B cell (primary cell): ENCODE measurements around the gene RPLP1. TPM values are rescaled to one million over a fixed set of nuclear protein-coding genes. Genes with fewer than 3 reads are reported as not detected.

Source experiments
- ATAC-seq: fragments of 200-7000 bp; cut with Tn5 transposase; one replicate; pipeline ENCODE4 v1.10.0; 2021; ENCODE audit warnings: low read depth, mild to moderate bottlenecking, moderate number of reproducible peaks, moderate library complexity
- CTCF ChIA-PET: fragments of 350-600 bp; sonication (Branson Sonifier 250); formaldehyde crosslinking; loops from one replicate; lab custom pipeline; 2021; ENCODE audit warnings: antibody characterized with exemption, inconsistent platforms; lab: Charles Lee
- POLR2A ChIA-PET: fragments of 350-600 bp; sonication (Branson Sonifier 250); formaldehyde crosslinking; loops from one replicate; lab custom pipeline; 2021; ENCODE audit warnings: antibody characterized with exemption; lab: Charles Lee
- DNase-seq: peaks from one replicate; pipeline ENCODE4 v3.0.0; 2013
- H2AFZ ChIP-seq: 2 replicates; pipeline ENCODE4 v1.6.1; 2012; ENCODE audit warnings: mild to moderate bottlenecking, low read depth, low read length; ENCODE audit not compliant: insufficient read depth, poor library complexity, severe bottlenecking
- H3K27ac ChIP-seq, 2 donors: 1 replicate in 1 of 2; 2 replicates in 1 of 2; pipeline ENCODE4 v1.5.1; 2012 to 2013; ENCODE audit warnings: low read length in 2 of 2, mild to moderate bottlenecking in 2 of 2, moderate library complexity in 1 of 2
- H3K27me3 ChIP-seq, 4 experiments: fragments of 200-600 bp in 1 of 4; sonication (generic) in 1 of 4; replicated peaks in 1 of 4; 1 replicate in 2 of 4; 2 replicates in 2 of 4; pipeline versions ENCODE4 v1.6.1 to v1.7.0; 2013 to 2016; ENCODE audit warnings: low read length in 3 of 4, mild to moderate bottlenecking in 2 of 4, mixed read lengths in 1 of 4, moderate library complexity in 1 of 4; ENCODE audit not compliant: insufficient read depth in 4 of 4, control insufficient read depth in 3 of 4; ENCODE audit errors: control extremely low read depth in 1 of 4
- H3K36me3 ChIP-seq, 2 experiments: replicated peaks in 1 of 2; 1 replicate in 1 of 2; 2 replicates in 1 of 2; pipeline versions ENCODE4 v1.6.1 to v1.7.1; 2013; ENCODE audit warnings: low read length in 1 of 2; ENCODE audit not compliant: insufficient read depth in 2 of 2, control insufficient read depth in 1 of 2; ENCODE audit errors: control extremely low read depth in 1 of 2, extremely low read depth in 1 of 2
- H3K4me1 ChIP-seq, 2 donors: fragments of 200-600 bp in 1 of 2; sonication (generic) in 1 of 2; 1 replicate in 1 of 2; 2 replicates in 1 of 2; pipeline versions ENCODE4 v1.5.1 to v1.6.1; 2013 to 2017; ENCODE audit warnings: low read length in 2 of 2; ENCODE audit not compliant: control insufficient read depth in 2 of 2, insufficient read depth in 2 of 2
- H3K4me2 ChIP-seq: replicated peaks from 2 replicates; pipeline ENCODE3; 2012; ENCODE audit warnings: mild to moderate bottlenecking, low read depth, low read length; ENCODE audit not compliant: poor library complexity, severe bottlenecking
- H3K4me3 ChIP-seq, 5 experiments: fragments of 200-600 bp in 1 of 5; sonication (generic) in 1 of 5; 1 replicate in 3 of 5; 2 replicates in 2 of 5; pipeline versions ENCODE4 v1.5.1 to v1.7.0; 2011 to 2016; ENCODE audit warnings: low read length in 4 of 5, mild to moderate bottlenecking in 4 of 5, low read depth in 2 of 5, control low read depth in 1 of 5, moderate library complexity in 1 of 5; ENCODE audit not compliant: insufficient read depth in 1 of 5; ENCODE audit errors: control extremely low read depth in 1 of 5, extremely low read depth in 1 of 5
- H3K79me2 ChIP-seq: fragments of 200-600 bp; sonication (generic); one replicate; pipeline ENCODE4 v1.6.0; 2016; ENCODE audit warnings: low read length; ENCODE audit not compliant: control insufficient read depth, insufficient read depth
- H3K9ac ChIP-seq: fragments of 200-600 bp; sonication (generic); 2 replicates; pipeline ENCODE4 v1.6.1; 2017; ENCODE audit warnings: mild to moderate bottlenecking, low read length, moderate library complexity
- H3K9me3 ChIP-seq, 3 donors: one replicate each; pipeline versions ENCODE4 v1.6.1 to v1.7.1; 2013; ENCODE audit warnings: low read length in 2 of 3; ENCODE audit not compliant: control insufficient read depth in 2 of 3, insufficient read depth in 1 of 3; ENCODE audit errors: control extremely low read depth in 1 of 3
- H4K20me1 ChIP-seq: 2 replicates; pipeline ENCODE4 v1.6.0; 2012; ENCODE audit warnings: mild to moderate bottlenecking, low read length; ENCODE audit not compliant: insufficient read depth, control insufficient read depth, poor library complexity, severe bottlenecking
- H3K27ac Mint-ChIP-seq: one replicate; pipeline ENCODE4 v1.8.0; 2021; ENCODE audit warnings: mixed read lengths
- H3K27me3 Mint-ChIP-seq: one replicate; pipeline ENCODE4 v1.8.0; 2021; ENCODE audit warnings: mixed read lengths
- H3K4me1 Mint-ChIP-seq: one replicate; pipeline ENCODE4 v1.8.0; 2021; ENCODE audit warnings: mixed read lengths
- H3K4me3 Mint-ChIP-seq: one replicate; pipeline ENCODE4 v1.8.0; 2021; ENCODE audit warnings: mixed read lengths
- H3K9me3 Mint-ChIP-seq: one replicate; pipeline ENCODE4 v1.8.0; 2022; ENCODE audit warnings: mixed read lengths; ENCODE audit not compliant: insufficient read depth
- CTCF ChIP-seq: fragments of 200-600 bp; IDR thresholded peaks from one replicate; pipeline ENCODE4 v1.8.0; 2022; ENCODE audit warnings: antibody characterized with exemption, mild to moderate bottlenecking
- EZH2 ChIP-seq: IDR thresholded peaks from 2 replicates; pipeline ENCODE4 v1.6.1; 2012; ENCODE audit warnings: borderline replicate concordance, low read depth, mild to moderate bottlenecking, moderate library complexity, low read length; ENCODE audit not compliant: insufficient read depth, poor library complexity, severe bottlenecking
- WGBS: methylation state at CpG from one replicate; pipeline ENCODE4 v1.1.5; 2013; ENCODE audit warnings: missing lambda C conversion rate; ENCODE audit not compliant: insufficient coverage; 5-methylcytosine and 5-hydroxymethylcytosine counted together
- intact Hi-C: fragments of 100-400 bp; cut with micrococcal nuclease; formaldehyde crosslinking; loops from one replicate; pipeline ENCODE4 v1.10.0; 2022
- polyA plus RNA-seq: library from polyadenylated mRNA; depleted of rRNA; stranded (reverse); fragments of >200 nt; gene quantifications from 2 replicates; pipeline ENCODE4 v1.2.3, GENCODE V29; 2012
- total RNA-seq, 2 donors: library from RNA; stranded (reverse); fragments of 120-200 nt in 1 of 2; gene quantifications; 1 replicate in 1 of 2; 2 replicates in 1 of 2; pipeline versions ENCODE4 v1.2.3 to v1.2.4, GENCODE V29; 2013 to 2022

RPLP1 gene
- total and polyA plus RNA-seq, 2 donors (not counting 1 experiment from before 2014, with no cell fraction given), result 2,373 to 2,470 TPM

- no peaks in the 10 kb centered on the region for H4K20me1 ChIP-seq
- ChIA-PET CTCF (interaction anchor here (0.7 to 2.4 kb wide), 4 partner anchors 10 to 1250 kb away, joined by 3 to 13 read pairs (median 4); no protein-coding TSS in a partner anchor), POLR2A (no interaction called here)
- H3K9ac ChIP-seq, result no peak overlapping the region
- H3K27me3 ChIP-seq, result peaks cover 0 to 9% (median 3%) of the 10 kb centered on the region in 4 experiments
- H3K9me3 Mint-ChIP-seq, result no peaks in the 10 kb centered on the region
- H3K36me3 ChIP-seq, result no peaks in the 10 kb centered on the region
- no peak overlapping the region for H3K27ac Mint-ChIP-seq
- H3K79me2 ChIP-seq, result no peaks in the 10 kb centered on the region
- H3K9me3 ChIP-seq, result no peaks in the 10 kb centered on the region
- no peak overlapping the region for H3K27ac ChIP-seq
- H3K4me3 ChIP-seq, result no peak overlapping the region
- H2AFZ ChIP-seq, result no peak overlapping the region
- peaks cover 14% of the 10 kb centered on the region for H3K27me3 Mint-ChIP-seq
- no peak for TF ChIP-seq CTCF
- TF ChIP-seq EZH2, result no peak
- intact Hi-C loops, result loop anchor here (10.0 kb wide), 2 partner anchors 1112 to 1252 kb away; no protein-coding TSS in a partner anchor
- WGBS, result 78% methylated on average over 2 of the region's 6 CpGs
- H3K4me1 ChIP-seq, result no peaks in the 10 kb centered on the region
- no peak for DNase-seq
- peaks cover 2% of the 10 kb centered on the region for H3K4me1 Mint-ChIP-seq
- ATAC-seq, result no peak
- no peak overlapping the region for H3K4me2 ChIP-seq
- H3K4me3 Mint-ChIP-seq, result no peak overlapping the region
Observed at GRCh38 chr15:69472562-69472961, 19.9 kb downstream of the RPLP1 start.

- POLR2A ChIA-PET, result no interaction called here
Observed at GRCh38 chr15:69474291-69474690, 21.7 kb downstream of the RPLP1 start.

More at GRCh38 chr15:69474291-69474690, 21.7 kb downstream of the RPLP1 start:
- DNase-seq (no peak), ATAC-seq (no peak)
- peaks cover 0 to 4% of the 10 kb centered on the region in 2 donors for H3K4me1 ChIP-seq
- H3K4me3 Mint-ChIP-seq, result no peak overlapping the region
- H3K4me2 ChIP-seq, result no peak overlapping the region
- no peak overlapping the region for H3K9ac ChIP-seq
- no peak overlapping the region for H3K4me3 ChIP-seq
- no peaks in the 10 kb centered on the region for H3K36me3 ChIP-seq
- intact Hi-C loops, result loop anchor here (10.0 kb wide), 2 partner anchors 1111 to 1251 kb away; no protein-coding TSS in a partner anchor
- CTCF ChIA-PET, result interaction anchor here (0.5 to 12.4 kb wide), 8 partner anchors 10 to 1338 kb away, joined by 3 to 129 read pairs (median 3); no protein-coding TSS in a partner anchor
- H4K20me1 ChIP-seq, result no peaks in the 10 kb centered on the region
- H3K79me2 ChIP-seq, result no peaks in the 10 kb centered on the region
- peaks cover 19% of the 10 kb centered on the region for H3K27me3 Mint-ChIP-seq
- H3K4me1 Mint-ChIP-seq, result peaks cover 2% of the 10 kb centered on the region
- H3K27ac Mint-ChIP-seq, result no peak overlapping the region
- 80% methylated on average over 5 of the region's 5 CpGs for WGBS
- peaks cover 0 to 4% (median 0%) of the 10 kb centered on the region in 3 donors for H3K9me3 ChIP-seq
- TF ChIP-seq CTCF (no peak), EZH2 (no peak)
- H3K27me3 ChIP-seq, result peaks cover 0 to 19% (median 6%) of the 10 kb centered on the region in 4 experiments
- H2AFZ ChIP-seq, result no peak overlapping the region
- no peak overlapping the region for H3K27ac ChIP-seq
- no peaks in the 10 kb centered on the region for H3K9me3 Mint-ChIP-seq
